Stimulated activated naive CD8-positive, alpha-beta T cell treated with anti-CD3 and anti-CD28 coated beads, Interleukin-15, amount 100 ng/mL, for 72 hours (primary cell): ENCODE results near the gene APOBEC3H.

Source experiments
- ATAC-seq: fragments of 150-1000 bp; cut with Tn5 transposase; 2 replicates; pipeline ENCODE4 v1.10.0; 2021; ENCODE audit warnings: mild to moderate bottlenecking, moderate library complexity
- DNase-seq, 2 donors: peaks; one replicate each; pipeline ENCODE4 v3.0.0; 2021 to 2022
- H3K27ac Mint-ChIP-seq, 2 donors: one replicate each; pipeline ENCODE4 v1.8.0; 2022; ENCODE audit warnings: mild to moderate bottlenecking in 2 of 2, mixed read lengths in 2 of 2, moderate library complexity in 2 of 2
- H3K27me3 Mint-ChIP-seq: one replicate; pipeline ENCODE4 v1.8.0; 2022; ENCODE audit warnings: mixed read lengths
- H3K4me1 Mint-ChIP-seq: one replicate; pipeline ENCODE4 v1.8.0; 2022; ENCODE audit warnings: mild to moderate bottlenecking, mixed read lengths
- H3K4me3 Mint-ChIP-seq, 2 donors: one replicate each; pipeline ENCODE4 v1.8.0; 2022; ENCODE audit warnings: mild to moderate bottlenecking in 2 of 2, mixed read lengths in 2 of 2, moderate library complexity in 1 of 2
- H3K9me3 Mint-ChIP-seq, 2 donors: one replicate each; pipeline ENCODE4 v1.8.0; 2022; ENCODE audit warnings: mixed read lengths in 2 of 2

APOBEC3H gene

GRCh38 chr22:39150848-39151215 is 53.8 kb downstream of the APOBEC3H start:
- no peak for ATAC-seq
- H3K27ac Mint-ChIP-seq = no peak overlapping the region
- H3K4me1 Mint-ChIP-seq = peaks cover 64% of the 10 kb centered on the region
- no peaks in the 10 kb centered on the region for H3K9me3 Mint-ChIP-seq
- DNase-seq = no peak
- H3K4me3 Mint-ChIP-seq = peak overlapping the region; percentile 65 to 79
- H3K27me3 Mint-ChIP-seq = peaks cover 20% of the 10 kb centered on the region

- Mint-ChIP-seq H3K4me3 (peak overlapping the region; percentile 65 to 79), H3K4me1 (peaks cover 58% of the 10 kb centered on the region), H3K27me3 (peaks cover 20% of the 10 kb centered on the region), H3K27ac (peak overlapping the region; percentile 4 to 27), H3K9me3 (no peaks in the 10 kb centered on the region)
- DNase-seq = no peak
- ATAC-seq = no peak
Measured at GRCh38 chr22:39151329-39151975, 54.4 kb downstream of the APOBEC3H start.

GRCh38 chr22:39152024-39152510 is 55.0 kb downstream of the APOBEC3H start:
- H3K9me3 Mint-ChIP-seq = no peaks in the 10 kb centered on the region
- no peak for DNase-seq
- H3K4me3 Mint-ChIP-seq = peak overlapping the region; percentile 65 to 79
- peaks cover 53% of the 10 kb centered on the region for H3K4me1 Mint-ChIP-seq
- no peak for ATAC-seq
- peaks cover 20% of the 10 kb centered on the region for H3K27me3 Mint-ChIP-seq
- H3K27ac Mint-ChIP-seq = no peak overlapping the region

DNA sequence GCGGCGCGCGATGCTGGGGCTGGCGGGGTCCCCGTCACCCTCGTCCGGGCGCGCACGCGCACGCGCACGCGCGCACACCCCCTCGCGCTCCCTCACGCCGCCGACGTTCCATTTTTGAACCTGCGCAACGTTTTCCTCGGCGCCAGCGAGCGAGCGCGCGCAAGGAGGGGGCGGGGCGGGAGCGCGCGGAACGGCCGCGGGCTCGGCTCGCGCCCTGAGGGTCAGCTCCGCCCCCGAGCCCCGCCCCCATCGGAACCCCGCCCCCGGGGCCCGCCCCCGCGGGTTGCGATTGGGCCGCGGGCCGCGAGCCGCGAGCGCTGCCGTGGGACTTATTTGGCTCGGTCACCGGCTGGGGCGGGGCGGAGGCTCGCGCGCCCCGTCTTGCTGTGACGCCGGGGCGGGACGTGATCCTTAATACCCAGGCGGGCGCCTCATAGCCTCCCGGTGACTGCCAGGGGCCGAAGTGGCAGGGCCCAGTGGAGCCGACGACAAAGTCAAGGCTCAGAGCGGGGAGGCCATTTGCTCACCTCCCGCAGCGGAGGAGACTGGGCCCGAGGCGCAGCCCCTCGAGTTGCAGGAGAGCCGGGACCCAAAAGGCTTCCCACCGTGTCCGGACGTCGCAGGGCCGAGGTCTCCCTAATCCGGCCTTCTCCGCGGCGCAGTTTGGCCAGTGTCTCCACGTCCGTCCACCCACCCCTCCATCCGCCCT is 55.6 kb downstream of the APOBEC3H start, which contains the start of gene CBX7:
Gene CBX7, minus strand, starts transcription at position 170 of the 709 bp plus-strand sequence. CDS start 236 bp downstream, outside the sequence.
- ATAC-seq (peak; percentile 88), DNase-seq (peak; percentile 92 to 94)
- Mint-ChIP-seq H3K4me3 (peak within 1 kb of the TSS; percentile 94 to 96), H3K27me3 (peaks cover 20% of the 10 kb centered on the region), H3K9me3 (no peaks in the 10 kb centered on the region), H3K27ac (peak within 1 kb of the TSS; percentile 38 to 93), H3K4me1 (peaks cover 51% of the 10 kb centered on the region)

GRCh38 chr22:39153220-39153717 is 56.2 kb downstream of the APOBEC3H start:
- peak overlapping the region; percentile 94 to 96 for H3K4me3 Mint-ChIP-seq
- H3K9me3 Mint-ChIP-seq = no peaks in the 10 kb centered on the region
- peaks cover 45% of the 10 kb centered on the region for H3K4me1 Mint-ChIP-seq
- H3K27me3 Mint-ChIP-seq = peaks cover 20% of the 10 kb centered on the region
- peak overlapping the region; percentile 38 to 93 for H3K27ac Mint-ChIP-seq
- DNase-seq (no peak), ATAC-seq (peak; percentile 0)
